CD4-positive, alpha-beta T cell treated with Interleukin-15 for 1 hour (primary cell): ENCODE results near the gene SOS2.
"Not testable (repeated sequence)": the region's sequence is repeated elsewhere in the genome, so short reads cannot be mapped to it uniquely, and the experiment has no call there.

Source experiments
- DNase-seq: peaks from one replicate; pipeline ENCODE4 v3.0.0-alpha.2; 2020

The SOS2 gene

GRCh38 chr14:50225067-50225973, 6.1 kb downstream of the SOS2 start:
- DNase-seq: no peak

GRCh38 chr14:50222055-50222613, 9.2 kb downstream of the SOS2 start:
- no peak for DNase-seq

GRCh38 chr14:50218501-50218900, 12.9 kb downstream of the SOS2 start:
- DNase-seq: no peak

GRCh38 chr14:50215416-50215815, 16.0 kb downstream of the SOS2 start:
- no peak for DNase-seq

GRCh38 chr14:50213795-50214194, 17.6 kb downstream of the SOS2 start:
- no peak for DNase-seq

- DNase-seq: no peak
Measured at GRCh38 chr14:50212726-50213125, 18.7 kb downstream of the SOS2 start.

- DNase-seq: no peak
Measured at GRCh38 chr14:50210074-50210473, 21.3 kb downstream of the SOS2 start.

- no peak for DNase-seq
Measured at GRCh38 chr14:50198499-50198898, 32.9 kb downstream of the SOS2 start.

- no peak for DNase-seq
Measured at GRCh38 chr14:50191499-50191898, 39.9 kb downstream of the SOS2 start.

GRCh38 chr14:50186107-50186506, 45.3 kb downstream of the SOS2 start:
- no peak for DNase-seq

GRCh38 chr14:50173891-50174290, 57.5 kb downstream of the SOS2 start:
- DNase-seq: no peak

- DNase-seq: no peak
Measured at GRCh38 chr14:50171895-50172294, 59.5 kb downstream of the SOS2 start.

GRCh38 chr14:50167381-50167780, 64.0 kb downstream of the SOS2 start:
- DNase-seq: not testable (repeated sequence)

GRCh38 chr14:50156111-50156510, 75.3 kb downstream of the SOS2 start:
- no peak for DNase-seq

- DNase-seq: no peak
Measured at GRCh38 chr14:50148799-50149198, 82.6 kb downstream of the SOS2 start.

- DNase-seq: no peak
Measured at GRCh38 chr14:50139192-50139591, 92.2 kb downstream of the SOS2 start.

- no peak for DNase-seq
Measured at GRCh38 chr14:50127802-50128201, 103.6 kb downstream of the SOS2 start.

- DNase-seq: no peak
Measured at GRCh38 chr14:50123062-50123461, 108.3 kb downstream of the SOS2 start.

- no peak for DNase-seq
Measured at GRCh38 chr14:50122291-50122690, 109.1 kb downstream of the SOS2 start.

- DNase-seq: no peak
Measured at GRCh38 chr14:50121486-50121885, 109.9 kb downstream of the SOS2 start.

GRCh38 chr14:50117456-50117855, 113.9 kb downstream of the SOS2 start:
- no peak for DNase-seq

- no peak for DNase-seq
Measured at GRCh38 chr14:50116966-50117365, 114.4 kb downstream of the SOS2 start.

- peak; percentile 94 for DNase-seq
Measured at GRCh38 chr14:50116181-50116956, 115.0 kb downstream of the SOS2 start, which contains the start of gene VCPKMT. VCPKMT (minus strand) TSS chr14:50116572; CDS start chr14:50116552, 20 bp downstream.
